Activated CD8-positive, alpha-beta T cell treated with anti-CD3 and anti-CD28 coated beads for 36 hours (primary cell): ENCODE data around the gene SLC50A1. TPM values are rescaled to one million over a fixed set of nuclear protein-coding genes. Genes with fewer than 3 reads are reported as not detected.
A peak's percentile ranks its signal among the peaks of the same experiment; 100 is the strongest.
"Not testable (repeated sequence)": the region's sequence is repeated elsewhere in the genome, so short reads cannot be mapped to it uniquely, and the experiment has no call there.

ENCODE experiments used
- ATAC-seq: fragments of 200-7000 bp; cut with Tn5 transposase; one replicate; pipeline ENCODE4 v1.10.0; 2021; ENCODE audit warnings: mild to moderate bottlenecking, moderate library complexity
- CTCF ChIA-PET: fragments of 350-600 bp; sonication (Branson Sonifier 250); formaldehyde crosslinking; loops from one replicate; lab custom pipeline; 2021; ENCODE audit warnings: antibody characterized with exemption; lab: Charles Lee
- POLR2A ChIA-PET: fragments of 350-600 bp; sonication (Branson Sonifier 250); formaldehyde crosslinking; loops from one replicate; lab custom pipeline; 2021; ENCODE audit warnings: antibody characterized with exemption; lab: Charles Lee
- DNase-seq: peaks from one replicate; pipeline ENCODE4 v3.0.0-alpha.2; 2020
- H3K27ac Mint-ChIP-seq: one replicate; pipeline ENCODE4 v1.8.0; 2021; ENCODE audit warnings: mild to moderate bottlenecking, mixed read lengths
- H3K27me3 Mint-ChIP-seq: one replicate; pipeline ENCODE4 v1.8.0; 2021; ENCODE audit warnings: mixed read lengths
- H3K36me3 Mint-ChIP-seq: one replicate; pipeline ENCODE4 v1.8.0; 2021; ENCODE audit warnings: low read depth, mixed read lengths
- H3K4me1 Mint-ChIP-seq: one replicate; pipeline ENCODE4 v1.8.0; 2021; ENCODE audit warnings: low read depth, mixed read lengths
- H3K4me3 Mint-ChIP-seq: one replicate; pipeline ENCODE4 v1.8.0; 2021; ENCODE audit warnings: mild to moderate bottlenecking, moderate library complexity, mixed read lengths
- H3K9me3 Mint-ChIP-seq: one replicate; pipeline ENCODE4 v1.8.0; 2021; ENCODE audit warnings: mixed read lengths
- CTCF ChIP-seq: fragments of 200-600 bp; IDR thresholded peaks from one replicate; pipeline ENCODE4 v1.8.0; 2022; ENCODE audit warnings: antibody characterized with exemption, mild to moderate bottlenecking
- intact Hi-C: fragments of 100-400 bp; cut with micrococcal nuclease; formaldehyde crosslinking; loops from one replicate; pipeline ENCODE4 v1.10.0; 2022
- total RNA-seq, 2 experiments: library from RNA; stranded (reverse); gene quantifications; one replicate each; pipeline ENCODE4 v1.2.3, GENCODE V29; 2021

The SLC50A1 gene
- total RNA-seq, 2 experiments from 2014 or later = 59.7 to 64.0 TPM

- ChIA-PET CTCF (interaction anchor here (0.6 to 13.3 kb wide), 36 partner anchors 9 to 212 kb away, joined by 3 to 312 read pairs (median 6); partner anchors contain the start of genes EFNA4, MTX1, PBXIP1 and SLC50A1), POLR2A (interaction anchor here (0.6 to 2.1 kb wide), 5 partner anchors 8 to 87 kb away, joined by 3 to 10 read pairs (median 4); no protein-coding TSS in a partner anchor)
- TF ChIP-seq CTCF = peak; percentile 90
- ATAC-seq (peak; percentile 82), DNase-seq (peak; percentile 94)
- no peaks in the 10 kb centered on the region for H3K27me3 Mint-ChIP-seq
- H3K4me1 Mint-ChIP-seq = peaks cover 25% of the 10 kb centered on the region
- intact Hi-C loops = loop anchor here (2.0 to 5.0 kb wide), 2 partner anchors 60 to 73 kb away; no protein-coding TSS in a partner anchor
- H3K27ac Mint-ChIP-seq = no peak overlapping the region
- H3K9me3 Mint-ChIP-seq = no peaks in the 10 kb centered on the region
- peaks cover 21% of the 10 kb centered on the region for H3K36me3 Mint-ChIP-seq
- peak overlapping the region; percentile 50 for H3K4me3 Mint-ChIP-seq
Measured at GRCh38 chr1:155167166-155168104, 31.8 kb downstream of the SLC50A1 start.

GRCh38 chr1:155168105-155168445, 32.4 kb downstream of the SLC50A1 start:
- not testable (repeated sequence) for ATAC-seq, DNase-seq, H3K9me3 Mint-ChIP-seq, H3K4me3 Mint-ChIP-seq, H3K27me3 Mint-ChIP-seq, H3K27ac Mint-ChIP-seq
- intact Hi-C loops = loop anchor here (5.0 kb wide), 1 partner anchor 61 kb away; no protein-coding TSS in a partner anchor
- Mint-ChIP-seq H3K4me1 (peaks cover 26% of the 10 kb centered on the region), H3K36me3 (peaks cover 22% of the 10 kb centered on the region)
- ChIA-PET POLR2A (interaction anchor here (0.6 to 2.1 kb wide), 5 partner anchors 29 to 1077 kb away, joined by 3 to 10 read pairs (median 4); no protein-coding TSS in a partner anchor), CTCF (interaction anchor here (0.7 to 13.3 kb wide), 30 partner anchors 9 to 116 kb away, joined by 3 to 312 read pairs (median 6); partner anchors contain the start of genes EFNA4, MTX1, SLC50A1 and THBS3)

GRCh38 chr1:155168456-155169210, 33.0 kb downstream of the SLC50A1 start:
- H3K9me3 Mint-ChIP-seq = no peaks in the 10 kb centered on the region
- POLR2A ChIA-PET = interaction anchor here (0.6 to 2.1 kb wide), 4 partner anchors 77 to 1078 kb away, joined by 3 to 10 read pairs (median 4); partner anchors contain the start of gene CKS1B
- TF ChIP-seq CTCF = no peak
- intact Hi-C loops = loop anchor here (5.0 kb wide), 1 partner anchor 61 kb away; no protein-coding TSS in a partner anchor
- no peak for ATAC-seq
- no peak overlapping the region for H3K27ac Mint-ChIP-seq
- DNase-seq = no peak
- CTCF ChIA-PET = interaction anchor here (0.6 to 13.3 kb wide), 30 partner anchors 8 to 155 kb away, joined by 3 to 312 read pairs (median 6); partner anchors contain the start of genes EFNA4 and SLC50A1
- H3K36me3 Mint-ChIP-seq = peaks cover 23% of the 10 kb centered on the region
- no peak overlapping the region for H3K4me3 Mint-ChIP-seq
- no peaks in the 10 kb centered on the region for H3K27me3 Mint-ChIP-seq
- H3K4me1 Mint-ChIP-seq = peaks cover 32% of the 10 kb centered on the region

- no peak overlapping the region for H3K27ac Mint-ChIP-seq
- no peak for ATAC-seq
- intact Hi-C loops = loop anchor here (5.0 kb wide), 1 partner anchor 62 kb away; no protein-coding TSS in a partner anchor
Measured at GRCh38 chr1:155169541-155169940, 33.9 kb downstream of the SLC50A1 start.

More at GRCh38 chr1:155169541-155169940, 33.9 kb downstream of the SLC50A1 start:
- DNase-seq = no peak
- no peaks in the 10 kb centered on the region for H3K27me3 Mint-ChIP-seq
- ChIA-PET CTCF (interaction anchor here (0.8 to 13.3 kb wide), 10 partner anchors 24 to 88 kb away, joined by 3 to 312 read pairs (median 5); no protein-coding TSS in a partner anchor), POLR2A (interaction anchor here (0.7 to 1.6 kb wide), 3 partner anchors 83 to 195 kb away, joined by 3 to 5 read pairs (median 4); partner anchors contain the start of gene CKS1B)
- no peaks in the 10 kb centered on the region for H3K9me3 Mint-ChIP-seq
- H3K36me3 Mint-ChIP-seq = peaks cover 23% of the 10 kb centered on the region
- no peak overlapping the region for H3K4me3 Mint-ChIP-seq
- TF ChIP-seq CTCF = no peak
- H3K4me1 Mint-ChIP-seq = peaks cover 37% of the 10 kb centered on the region
